Measurements from ENCODE around the gene F2RL3. TPM values are rescaled to one million over a fixed set of nuclear protein-coding genes. Genes with fewer than 3 reads are reported as not detected.

F2RL3 gene
- total RNA-seq, 1 donor from 2014 or later = not detected

DNA sequence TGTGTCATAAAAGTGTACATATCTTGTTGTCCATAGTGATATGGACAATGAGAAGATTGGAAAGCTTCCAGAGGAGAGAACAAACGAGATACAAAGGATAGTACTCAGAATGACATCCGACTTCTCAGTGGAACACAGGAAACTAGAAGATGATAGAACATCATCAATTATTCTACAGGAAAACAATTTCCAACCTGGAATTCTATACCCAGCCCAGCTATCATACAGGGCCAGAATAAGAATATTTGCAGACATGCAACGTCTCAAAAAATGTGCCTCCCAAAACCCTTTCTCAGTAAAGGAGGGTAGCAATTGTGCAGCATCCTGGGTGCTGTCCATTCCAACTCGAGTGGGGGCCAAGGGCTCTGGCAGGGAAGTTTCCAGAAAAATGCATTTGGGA is 24.0 kb downstream of the F2RL3 start:
- no peak for FAIRE-seq
- no peak for DNase-seq (ENCODE audit: low read depth)
- Histone ChIP-seq H4K20me1 (ENCODE audit: insufficient read depth, low read length) (no peaks in the 10 kb centered on the region), H3K27ac (ENCODE audit: low read depth, low read length) (no peak overlapping the region), H3K4me1 (ENCODE audit: insufficient read depth, low read length) (no peaks in the 10 kb centered on the region), H3K9ac (ENCODE audit: low read length) (no peak overlapping the region), H3K9me3 (ENCODE audit: insufficient read depth, low read depth, low read length) (peaks cover 7% of the 10 kb centered on the region), H3K4me2 (ENCODE audit: low read length) (no peak overlapping the region), H3K36me3 (ENCODE audit: insufficient read depth, low read length) (no peaks in the 10 kb centered on the region), H2AFZ (ENCODE audit: low read depth, low read length) (no peak overlapping the region), H3K27me3 (ENCODE audit: insufficient read depth, low read length) (no peaks in the 10 kb centered on the region), H3K4me3 (ENCODE audit: insufficient read depth, low read depth, low read length) (no peak overlapping the region), H3K79me2 (ENCODE audit: insufficient read depth, low read length) (no peaks in the 10 kb centered on the region)
- peaks cover 26% of the 10 kb centered on the region for H3K9me3 Mint-ChIP-seq (ENCODE audit: unreplicated experiment)
- no peak overlapping the region for H3K27ac Mint-ChIP-seq (ENCODE audit: unreplicated experiment)
- no peaks in the 10 kb centered on the region for H3K4me1 Mint-ChIP-seq (ENCODE audit: low read depth, unreplicated experiment)
- no peak overlapping the region for H3K4me3 Mint-ChIP-seq (ENCODE audit: unreplicated experiment)
- no peak for TF ChIP-seq EZH2 (IDR thresholded peaks at IDR 0.05; ENCODE audit: insufficient read depth, low read length)
- TF ChIP-seq, protein P1, sequence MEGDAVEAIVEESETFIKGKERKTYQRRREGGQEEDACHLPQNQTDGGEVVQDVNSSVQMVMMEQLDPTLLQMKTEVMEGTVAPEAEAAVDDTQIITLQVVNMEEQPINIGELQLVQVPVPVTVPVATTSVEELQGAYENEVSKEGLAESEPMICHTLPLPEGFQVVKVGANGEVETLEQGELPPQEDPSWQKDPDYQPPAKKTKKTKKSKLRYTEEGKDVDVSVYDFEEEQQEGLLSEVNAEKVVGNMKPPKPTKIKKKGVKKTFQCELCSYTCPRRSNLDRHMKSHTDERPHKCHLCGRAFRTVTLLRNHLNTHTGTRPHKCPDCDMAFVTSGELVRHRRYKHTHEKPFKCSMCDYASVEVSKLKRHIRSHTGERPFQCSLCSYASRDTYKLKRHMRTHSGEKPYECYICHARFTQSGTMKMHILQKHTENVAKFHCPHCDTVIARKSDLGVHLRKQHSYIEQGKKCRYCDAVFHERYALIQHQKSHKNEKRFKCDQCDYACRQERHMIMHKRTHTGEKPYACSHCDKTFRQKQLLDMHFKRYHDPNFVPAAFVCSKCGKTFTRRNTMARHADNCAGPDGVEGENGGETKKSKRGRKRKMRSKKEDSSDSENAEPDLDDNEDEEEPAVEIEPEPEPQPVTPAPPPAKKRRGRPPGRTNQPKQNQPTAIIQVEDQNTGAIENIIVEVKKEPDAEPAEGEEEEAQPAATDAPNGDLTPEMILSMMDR (IDR thresholded peaks at IDR 0.05; ENCODE audit: insufficient read depth, low read depth, low read length) = no peak
- peaks cover 7% of the 10 kb centered on the region for H3K36me3 Mint-ChIP-seq (ENCODE audit: low read depth, unreplicated experiment)
- peaks cover 12% of the 10 kb centered on the region for H3K27me3 Mint-ChIP-seq (ENCODE audit: low read depth, unreplicated experiment)

DNA sequence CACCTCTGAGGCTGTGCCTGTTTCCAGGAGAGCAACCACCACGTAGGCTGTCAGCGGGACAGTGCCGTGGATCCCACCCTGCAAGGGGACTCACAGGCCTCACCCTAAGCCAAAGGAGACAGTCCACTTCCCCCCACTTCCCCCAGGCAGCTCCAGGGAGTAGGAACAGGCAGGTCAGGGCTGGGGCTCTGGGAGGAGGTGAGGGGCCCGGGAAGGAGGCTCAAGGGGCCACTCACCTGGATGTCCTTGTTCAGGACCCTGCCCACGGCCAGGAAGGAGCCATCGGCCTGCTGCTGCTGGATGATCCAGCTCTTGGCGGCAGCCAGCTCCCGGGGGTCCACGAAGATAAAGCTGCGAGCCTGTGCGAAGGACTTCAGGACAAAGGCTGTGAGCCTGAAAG is 25.6 kb downstream of the F2RL3 start:
- H3K27me3 ChIP-seq (ENCODE audit: insufficient read depth, low read length) = no peaks in the 10 kb centered on the region
- peaks cover 7% of the 10 kb centered on the region for H3K36me3 Mint-ChIP-seq (ENCODE audit: low read depth, unreplicated experiment)
- H2AFZ ChIP-seq (ENCODE audit: low read depth, low read length) = no peak overlapping the region
- no peaks in the 10 kb centered on the region for H3K36me3 ChIP-seq (ENCODE audit: insufficient read depth, low read length)
- H4K20me1 ChIP-seq (ENCODE audit: insufficient read depth, low read length) = no peaks in the 10 kb centered on the region
- H3K4me3 ChIP-seq (ENCODE audit: insufficient read depth, low read depth, low read length) = no peak overlapping the region
- TF ChIP-seq EZH2 (IDR thresholded peaks at IDR 0.05; ENCODE audit: insufficient read depth, low read length) = no peak
- no peak overlapping the region for H3K9ac ChIP-seq (ENCODE audit: low read length)
- H3K27me3 Mint-ChIP-seq (ENCODE audit: low read depth, unreplicated experiment) = peaks cover 12% of the 10 kb centered on the region
- H3K79me2 ChIP-seq (ENCODE audit: insufficient read depth, low read length) = no peaks in the 10 kb centered on the region
- FAIRE-seq (no peak), DNase-seq (ENCODE audit: low read depth) (no peak)
- H3K4me3 Mint-ChIP-seq (ENCODE audit: unreplicated experiment) = no peak overlapping the region
- H3K9me3 ChIP-seq (ENCODE audit: insufficient read depth, low read depth, low read length) = peaks cover 7% of the 10 kb centered on the region
- H3K4me2 ChIP-seq (ENCODE audit: low read length) = no peak overlapping the region
- H3K27ac Mint-ChIP-seq (ENCODE audit: unreplicated experiment) = no peak overlapping the region
- peaks cover 26% of the 10 kb centered on the region for H3K9me3 Mint-ChIP-seq (ENCODE audit: unreplicated experiment)
- H3K4me1 ChIP-seq (ENCODE audit: insufficient read depth, low read length) = no peaks in the 10 kb centered on the region
- no peaks in the 10 kb centered on the region for H3K4me1 Mint-ChIP-seq (ENCODE audit: low read depth, unreplicated experiment)
- no peak overlapping the region for H3K27ac ChIP-seq (ENCODE audit: low read depth, low read length)

DNA sequence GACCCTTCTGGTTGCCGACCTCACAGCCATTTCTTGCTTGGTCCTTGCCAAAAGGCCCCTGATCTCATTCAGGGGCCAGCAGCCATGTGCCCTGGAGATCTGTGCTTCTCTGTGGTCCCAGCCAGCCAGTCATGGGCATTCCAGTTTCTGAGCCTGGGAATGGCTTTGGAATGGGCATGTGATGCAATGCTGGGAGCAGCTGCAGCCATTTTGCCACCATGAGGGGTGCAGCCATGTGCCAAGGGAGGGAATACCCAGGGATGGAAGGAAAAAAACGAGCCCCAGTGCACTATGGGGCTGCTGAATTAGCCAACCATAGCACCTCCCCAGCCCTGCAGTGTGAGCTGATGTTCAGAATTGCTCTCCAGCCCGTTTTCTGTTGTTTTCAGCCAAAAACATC is 26.3 kb downstream of the F2RL3 start:
- H3K9me3 Mint-ChIP-seq (ENCODE audit: unreplicated experiment) = peaks cover 26% of the 10 kb centered on the region
- FAIRE-seq = no peak
- H3K27ac Mint-ChIP-seq (ENCODE audit: unreplicated experiment) = no peak overlapping the region

More for the DNA sequence above, 26.3 kb downstream of the F2RL3 start:
- Mint-ChIP-seq H3K4me1 (ENCODE audit: low read depth, unreplicated experiment) (no peaks in the 10 kb centered on the region), H3K27me3 (ENCODE audit: low read depth, unreplicated experiment) (peaks cover 12% of the 10 kb centered on the region), H3K36me3 (ENCODE audit: low read depth, unreplicated experiment) (peaks cover 7% of the 10 kb centered on the region), H3K4me3 (ENCODE audit: unreplicated experiment) (no peak overlapping the region)
- no peaks in the 10 kb centered on the region for H3K4me1 ChIP-seq (ENCODE audit: insufficient read depth, low read length)
- H3K27ac ChIP-seq (ENCODE audit: low read depth, low read length) = no peak overlapping the region
- H4K20me1 ChIP-seq (ENCODE audit: insufficient read depth, low read length) = no peaks in the 10 kb centered on the region
- H3K36me3 ChIP-seq (ENCODE audit: insufficient read depth, low read length) = no peaks in the 10 kb centered on the region
- TF ChIP-seq EZH2 (IDR thresholded peaks at IDR 0.05; ENCODE audit: insufficient read depth, low read length) = no peak
- TF ChIP-seq, protein P1 (IDR thresholded peaks at IDR 0.05; ENCODE audit: insufficient read depth, low read depth, low read length) = no peak
- no peak overlapping the region for H2AFZ ChIP-seq (ENCODE audit: low read depth, low read length)
- no peak for DNase-seq (ENCODE audit: low read depth)
- peaks cover 7% of the 10 kb centered on the region for H3K9me3 ChIP-seq (ENCODE audit: insufficient read depth, low read depth, low read length)
- H3K9ac ChIP-seq (ENCODE audit: low read length) = no peak overlapping the region
- H3K79me2 ChIP-seq (ENCODE audit: insufficient read depth, low read length) = no peaks in the 10 kb centered on the region
- no peak overlapping the region for H3K4me3 ChIP-seq (ENCODE audit: insufficient read depth, low read depth, low read length)
- H3K4me2 ChIP-seq (ENCODE audit: low read length) = no peak overlapping the region
- H3K27me3 ChIP-seq (ENCODE audit: insufficient read depth, low read length) = no peaks in the 10 kb centered on the region
